Colon (tissue), 2 donors: ENCODE results near the gene TJP2.

Experiments used
- FAIRE-seq: peaks from 2 replicates; lab custom pipeline; 2012; peaks lifted over from hg19 to GRCh38; lab: Jason Lieb, UNC
- donor health status: control.
- donor health status: control.

The TJP2 gene

DNA sequence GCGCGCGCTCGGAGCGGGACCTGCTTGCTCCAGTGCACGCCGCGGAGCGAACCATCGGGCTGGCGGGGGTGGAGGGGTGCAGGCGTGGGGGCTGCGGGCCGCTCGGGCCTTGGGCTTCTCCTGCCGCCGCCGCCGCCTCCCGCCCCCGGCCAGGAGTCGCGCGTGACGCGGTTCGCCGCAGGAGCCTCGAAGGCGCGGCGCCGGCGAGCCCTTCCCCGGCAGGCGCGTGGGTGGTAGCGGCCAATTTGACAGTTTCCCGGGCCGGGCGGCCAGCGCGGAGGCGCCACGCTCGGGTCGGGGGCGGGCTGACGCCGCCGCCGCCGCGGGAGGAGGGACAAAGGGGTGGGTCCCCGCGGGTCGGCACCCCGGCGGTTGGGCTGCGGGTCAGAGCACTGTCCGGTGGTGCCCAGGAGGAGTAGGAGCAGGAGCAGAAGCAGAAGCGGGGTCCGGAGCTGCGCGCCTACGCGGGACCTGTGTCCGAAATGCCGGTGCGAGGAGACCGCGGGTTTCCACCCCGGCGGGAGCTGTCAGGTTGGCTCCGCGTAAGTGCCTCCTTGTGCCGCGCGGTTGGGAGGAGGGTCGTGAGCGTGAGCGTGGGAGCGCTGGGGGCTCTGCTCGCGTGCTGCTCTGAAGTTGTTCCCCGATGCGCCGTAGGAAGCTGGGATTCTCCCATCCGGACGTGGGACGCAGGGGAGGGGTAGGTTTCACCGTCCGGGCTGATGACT is at the start of gene TJP2:
TSS of gene TJP2 (plus strand) at position 387 of the 725 bp plus-strand sequence. CDS start at position 483, 96 bp downstream.
- no peak for FAIRE-seq

DNA sequence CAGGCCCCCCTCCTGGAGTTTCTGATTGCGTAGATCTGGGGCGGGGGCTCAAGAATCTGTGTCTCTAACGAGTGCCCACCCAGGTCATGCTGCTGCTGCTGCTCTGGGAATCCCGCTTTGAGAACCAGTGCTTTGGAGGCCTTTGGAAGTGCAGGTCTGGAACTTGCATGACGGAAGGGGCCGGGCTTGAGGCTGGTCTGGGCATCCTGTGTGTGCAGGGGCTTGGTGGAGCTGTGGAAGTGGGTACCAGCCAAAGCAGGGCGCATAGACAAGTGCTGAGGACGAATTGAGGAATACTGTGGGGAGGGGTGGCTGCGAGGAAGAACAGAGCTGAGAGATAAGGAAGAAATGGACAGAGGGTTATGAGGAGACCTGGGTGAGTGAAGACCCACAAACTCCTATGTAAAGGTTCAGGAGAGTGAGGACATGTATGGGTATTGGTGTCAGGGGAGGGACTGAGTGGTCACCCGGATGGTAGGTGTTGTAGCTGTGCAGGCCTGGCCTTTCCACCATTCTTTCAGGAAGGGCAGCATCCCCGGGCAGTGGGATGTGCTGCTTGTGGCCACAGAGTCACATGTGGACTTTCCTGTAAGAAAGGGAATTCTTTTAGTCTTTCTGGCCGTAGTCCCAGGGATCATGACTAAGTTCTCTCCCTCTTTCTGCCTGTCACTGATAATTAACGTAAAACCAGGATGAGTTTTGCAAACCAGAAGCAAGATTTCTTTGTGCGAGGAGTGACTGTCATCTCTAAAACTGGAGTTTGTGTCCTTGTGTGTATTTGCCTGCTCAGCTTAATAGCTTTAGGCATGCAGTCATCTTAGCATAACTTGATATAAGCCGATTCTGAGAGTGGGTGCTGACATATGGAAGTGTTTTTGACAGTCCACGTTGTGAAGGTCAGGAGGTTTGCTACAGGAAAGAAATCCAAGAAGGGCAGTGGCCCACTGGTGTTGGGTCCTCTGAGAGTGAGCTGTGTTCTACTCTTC is 43.3 kb upstream of the TJP2 start:
- FAIRE-seq, result no peak

DNA sequence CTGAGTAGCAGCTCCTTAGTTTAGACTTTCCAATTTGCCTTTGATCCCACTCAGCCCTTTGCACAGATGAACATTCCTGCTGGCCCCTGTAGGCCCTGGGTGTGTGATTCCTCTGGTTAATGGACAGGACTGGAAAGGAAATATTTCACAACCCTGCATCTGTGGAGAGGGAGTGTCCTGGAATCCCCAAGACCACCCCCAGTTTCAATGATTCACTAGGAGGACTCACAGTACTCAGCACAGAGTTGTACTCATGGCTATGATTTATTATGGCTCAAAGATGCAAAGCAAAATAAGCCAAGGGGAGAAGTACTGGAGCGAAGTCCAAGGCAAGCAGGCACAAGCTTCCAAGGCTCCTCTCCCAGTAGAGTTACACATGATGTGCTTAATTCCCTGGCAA is 42.4 kb upstream of the TJP2 start:
- no peak for FAIRE-seq

DNA sequence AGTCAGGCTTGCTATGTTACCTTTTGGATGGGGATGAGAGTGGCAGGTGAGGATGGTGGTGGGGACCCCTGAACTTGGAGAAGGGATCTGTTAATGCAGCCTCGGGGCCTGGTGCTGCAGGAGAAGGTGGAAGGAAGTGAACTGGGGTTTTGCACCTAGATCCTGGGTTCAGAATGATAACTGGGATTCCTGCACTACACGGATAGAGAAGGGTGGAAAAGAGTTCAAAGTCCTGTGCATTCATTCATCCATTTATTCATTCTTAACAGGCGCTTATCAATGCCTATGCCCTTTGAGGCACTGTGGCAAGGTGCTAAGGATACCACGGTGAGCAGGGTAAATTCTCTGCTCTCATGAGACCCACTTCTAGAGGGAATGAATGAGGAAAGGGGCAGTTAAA is 41.7 kb upstream of the TJP2 start:
- no peak for FAIRE-seq

DNA sequence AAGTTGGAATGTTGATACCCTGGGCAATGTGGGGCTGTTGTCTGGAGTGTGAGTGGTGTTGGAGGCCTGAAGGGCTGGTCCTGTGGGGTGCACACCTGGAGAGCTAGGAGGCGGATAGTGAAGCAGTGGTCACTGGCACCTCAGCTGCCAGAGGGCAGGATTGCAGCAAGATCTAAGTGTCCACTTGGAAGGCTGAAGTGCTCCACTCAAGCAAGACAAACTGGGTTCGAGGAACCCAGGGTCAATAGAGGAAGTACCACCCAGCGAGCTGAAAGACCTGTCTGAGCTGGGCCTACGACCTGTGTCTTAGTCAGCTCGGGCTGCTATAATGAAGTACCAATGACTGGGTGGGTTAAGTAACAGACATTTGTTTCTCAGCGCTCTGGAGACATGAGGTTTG is 39.7 kb upstream of the TJP2 start:
- FAIRE-seq, result no peak

DNA sequence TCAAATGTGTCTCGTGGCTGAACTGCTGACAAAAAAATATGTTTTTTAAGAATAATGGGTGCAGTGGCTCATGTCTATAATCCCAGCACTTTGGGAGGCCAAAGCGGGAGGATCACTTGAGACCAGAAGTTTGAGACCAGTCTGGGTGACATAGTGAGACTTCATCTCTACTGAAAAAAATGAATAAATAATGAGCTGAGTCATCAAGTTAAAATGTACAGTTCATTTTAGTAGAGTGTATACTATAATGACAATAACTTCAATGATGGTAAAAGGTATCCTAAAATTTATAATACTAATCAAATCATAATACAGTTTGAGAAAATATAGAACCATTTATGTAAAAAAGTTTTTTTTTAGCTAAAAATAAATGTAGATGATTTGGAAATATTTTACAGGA is 37.9 kb upstream of the TJP2 start:
- no peak for FAIRE-seq

DNA sequence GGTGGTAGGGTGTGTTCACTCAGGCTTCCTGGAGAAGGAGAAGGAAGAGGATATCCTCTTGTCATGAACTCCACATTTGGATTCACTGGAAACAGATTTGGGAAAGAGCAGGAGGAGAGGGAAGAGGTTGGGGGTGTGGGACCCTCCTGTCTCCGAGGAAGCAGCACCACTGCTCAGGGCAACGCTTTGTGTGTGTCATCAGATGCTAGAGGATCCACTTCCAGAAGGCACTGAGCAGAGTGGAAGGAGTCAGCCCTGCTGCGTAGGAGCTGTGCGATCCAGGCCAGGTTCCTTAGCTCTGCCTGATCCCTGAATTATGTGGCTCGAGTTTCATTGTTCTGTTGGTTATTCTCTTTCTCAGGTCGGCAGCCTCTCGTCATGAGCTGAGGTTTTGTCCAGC is 37.3 kb upstream of the TJP2 start:
- no peak for FAIRE-seq

DNA sequence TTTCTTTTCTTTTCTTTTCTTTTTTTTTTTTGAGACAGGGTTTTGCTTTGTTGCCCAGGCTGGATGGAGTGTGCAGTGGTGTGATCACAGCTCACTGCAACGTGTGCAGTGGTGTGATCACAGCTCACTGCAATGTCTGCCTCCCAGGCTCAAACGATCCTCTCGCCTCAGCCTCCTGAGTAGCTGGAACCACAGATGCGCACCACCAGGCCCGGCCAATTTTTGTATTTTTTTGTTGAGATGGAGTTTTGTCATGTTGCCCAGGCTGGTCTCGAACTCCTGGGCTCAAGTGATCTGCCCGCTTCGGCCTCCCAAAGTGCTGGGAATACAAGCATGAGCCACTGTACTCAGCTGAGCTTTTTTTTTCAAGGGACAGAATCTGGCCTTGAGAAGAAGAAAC is 36.8 kb upstream of the TJP2 start:
- no peak for FAIRE-seq

DNA sequence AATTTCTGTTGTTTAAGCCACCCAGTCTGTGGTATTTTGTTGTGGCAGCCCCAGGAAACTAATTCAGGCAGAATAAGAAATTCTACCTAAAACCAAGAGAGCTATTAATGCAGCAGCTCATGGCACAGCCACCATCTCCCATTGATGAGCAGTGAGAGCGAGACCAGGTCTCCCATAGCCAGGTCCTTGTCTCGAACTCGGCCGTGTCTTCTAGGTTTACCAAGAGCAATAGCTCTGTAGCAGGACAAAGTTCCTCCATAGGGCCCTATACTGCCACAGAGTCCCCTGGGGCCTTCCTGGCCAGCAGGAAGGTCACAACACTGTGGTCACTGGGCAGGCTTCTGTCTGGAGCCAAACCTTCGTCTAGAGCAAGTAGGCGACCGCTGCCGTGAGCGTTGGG is 34.5 kb upstream of the TJP2 start:
- FAIRE-seq, result no peak

DNA sequence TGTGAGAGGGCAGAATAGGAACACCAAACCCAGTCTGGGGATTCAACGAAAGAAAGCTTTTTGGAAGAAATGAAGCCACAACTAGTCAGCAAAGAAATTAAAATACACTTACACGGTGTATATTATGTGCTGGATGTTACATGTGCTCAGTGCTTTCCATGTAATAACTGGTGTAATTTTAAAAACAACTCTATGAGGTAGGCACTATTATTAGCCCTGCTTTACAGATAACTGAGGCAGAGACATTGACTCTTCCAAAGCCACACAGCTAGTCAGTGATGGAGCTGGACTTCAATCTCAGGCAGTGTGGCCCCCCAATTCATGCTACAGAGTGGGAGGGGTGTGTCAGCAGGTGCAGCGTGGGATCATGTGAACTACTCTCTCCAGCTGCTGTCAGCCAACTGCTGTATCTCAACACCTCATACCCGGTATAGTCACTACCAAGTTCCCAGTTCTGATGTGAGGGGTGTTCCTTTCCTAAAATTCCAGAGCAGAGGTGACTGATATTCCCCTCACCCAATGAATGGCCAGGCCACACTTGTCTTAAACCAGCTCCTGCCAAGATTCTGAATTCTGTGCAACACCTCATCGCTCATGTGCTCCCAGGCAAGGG is 33.8 kb upstream of the TJP2 start:
- no peak for FAIRE-seq

DNA sequence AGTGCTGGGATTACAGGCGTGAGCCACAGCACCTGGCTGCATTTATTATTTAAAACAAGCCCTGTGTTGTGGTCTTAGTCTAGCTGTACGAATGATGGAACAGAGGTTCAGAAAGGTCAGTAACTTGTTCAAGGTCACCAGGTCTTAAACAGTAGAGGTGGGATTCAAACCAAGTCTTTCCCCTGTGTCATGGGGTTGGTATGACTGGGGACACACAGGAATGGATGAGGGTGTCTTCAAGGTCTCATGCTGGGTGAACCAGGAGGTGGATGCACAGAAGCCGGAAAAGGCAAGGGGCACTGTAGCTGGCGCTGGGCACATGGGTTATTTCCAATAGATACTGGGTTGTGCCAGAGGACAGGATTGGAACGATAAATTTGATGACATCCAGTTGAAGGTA is 32.2 kb upstream of the TJP2 start:
- no peak for FAIRE-seq

DNA sequence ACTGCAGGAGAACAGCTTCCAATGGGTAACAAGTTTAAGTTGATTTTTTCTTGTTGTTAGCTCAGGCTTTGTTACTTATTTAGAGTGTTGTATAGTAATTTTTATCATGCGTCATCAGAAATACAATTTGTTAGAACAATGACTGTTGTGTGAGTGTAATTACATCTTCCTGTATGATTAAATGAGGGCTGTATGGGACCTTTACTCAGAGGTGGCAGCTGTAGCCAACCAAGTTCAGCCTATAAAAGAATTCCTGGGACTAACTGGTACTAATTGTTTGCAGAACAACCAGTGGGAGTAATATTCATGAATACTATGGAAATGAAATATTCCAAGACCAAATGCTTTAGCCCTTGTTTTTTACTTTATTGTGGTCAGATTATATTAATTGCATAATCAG is 30.8 kb upstream of the TJP2 start:
- no peak for FAIRE-seq

DNA sequence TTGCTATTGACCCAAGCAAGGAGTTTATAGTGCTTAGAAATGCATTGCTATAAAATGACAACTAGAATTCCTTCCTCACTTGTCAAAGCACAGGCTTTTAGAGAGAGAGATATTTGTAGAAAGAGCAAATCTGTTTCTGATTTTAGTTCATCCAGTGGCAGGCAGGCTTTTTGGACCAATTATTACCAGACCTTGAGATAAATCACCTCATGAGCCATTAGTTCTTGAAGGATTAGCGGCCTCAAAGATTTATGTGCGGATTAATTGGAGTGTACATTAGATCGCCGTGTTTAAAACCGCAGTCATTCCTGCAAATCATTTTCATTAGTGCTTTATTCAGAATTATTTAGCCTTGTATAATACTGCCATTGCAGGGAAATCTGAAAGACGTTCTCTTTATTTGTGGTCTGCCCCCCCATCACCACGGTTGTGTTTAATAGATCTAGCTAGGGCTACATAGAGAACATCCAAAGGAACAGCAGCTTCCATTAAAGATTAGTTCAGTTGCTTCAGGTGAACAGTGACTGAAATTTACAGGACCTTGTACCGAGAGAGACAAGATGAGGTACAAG is 28.8 kb upstream of the TJP2 start:
- FAIRE-seq, result no peak

DNA sequence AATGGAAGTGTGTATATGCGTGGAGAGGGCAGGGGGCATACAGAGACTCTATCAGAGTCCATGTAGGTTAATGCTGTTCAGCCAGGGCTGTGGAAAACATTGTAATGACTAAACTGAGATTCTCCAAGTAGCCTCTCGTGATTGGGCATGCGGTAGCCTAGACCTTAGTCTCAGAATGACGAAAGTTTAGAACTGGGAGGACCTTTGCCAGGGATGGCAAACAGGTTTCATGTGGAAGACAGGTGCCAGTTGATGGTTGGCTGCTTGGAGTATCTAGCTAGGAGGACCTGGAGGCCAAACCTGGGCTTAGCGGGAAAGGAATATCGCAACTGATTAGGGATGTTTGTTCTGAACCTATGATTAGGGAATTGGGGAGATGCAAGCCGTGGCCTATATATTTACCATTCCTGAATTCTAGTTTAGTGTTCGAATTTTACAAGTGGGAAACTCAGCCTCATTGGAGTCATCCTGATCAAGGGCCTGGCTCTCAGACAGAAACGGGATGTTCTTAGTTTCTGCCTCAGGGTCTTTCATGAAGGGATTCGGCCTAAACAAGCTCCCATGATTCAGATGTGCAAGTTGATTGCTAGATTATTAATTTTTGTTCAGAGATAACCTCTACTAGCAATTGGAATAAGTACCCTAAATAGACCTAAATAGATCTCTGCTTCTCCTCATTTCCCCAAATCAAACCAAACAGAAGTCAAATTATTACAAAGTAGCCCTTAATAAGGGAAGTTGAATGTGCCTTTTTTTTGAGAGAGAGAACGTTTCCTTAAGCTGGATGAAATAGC is 26.8 kb upstream of the TJP2 start:
- FAIRE-seq, result no peak

DNA sequence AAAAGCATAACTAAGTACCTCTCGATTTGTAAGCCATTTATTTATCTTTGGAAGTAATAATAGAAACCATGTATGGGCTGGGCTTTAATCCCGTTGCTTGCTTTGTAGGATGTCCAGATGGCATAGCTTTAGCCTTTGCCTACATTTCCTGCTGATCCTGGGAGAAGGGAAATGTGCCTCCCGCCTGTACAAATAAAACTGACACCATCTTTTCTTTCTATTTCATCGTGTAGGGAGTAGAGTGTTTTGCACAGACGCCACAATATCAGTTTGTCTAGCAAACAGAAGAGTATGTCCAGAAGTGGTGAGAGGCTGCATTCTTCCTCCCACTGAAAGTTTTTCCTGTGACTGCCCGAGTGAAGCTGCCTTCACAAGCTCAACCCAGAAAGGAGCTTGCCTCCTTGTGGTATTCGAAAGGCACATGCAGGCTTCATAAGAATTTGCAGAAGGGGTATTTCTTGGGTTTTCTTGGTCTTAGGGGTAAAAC is 24.7 kb upstream of the TJP2 start:
- FAIRE-seq, result no peak

DNA sequence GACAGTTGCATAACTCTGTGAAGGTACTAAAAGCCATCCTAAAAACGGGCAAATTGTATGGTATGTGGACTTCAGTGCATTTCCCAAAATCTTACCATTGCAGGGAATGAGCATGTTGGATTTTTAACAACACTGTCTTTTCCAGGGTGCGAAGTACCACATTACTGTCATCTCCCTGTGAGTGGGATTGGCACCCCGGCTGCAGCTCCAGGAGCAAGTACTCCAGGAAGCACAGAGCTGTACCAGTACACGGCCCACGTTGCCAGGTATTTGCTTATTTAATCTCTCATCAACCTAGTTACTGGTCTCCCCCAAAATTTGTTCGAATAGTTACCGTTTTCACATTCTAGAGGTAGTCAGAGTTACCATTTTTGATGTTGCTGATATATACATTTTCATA is 22.6 kb upstream of the TJP2 start:
- FAIRE-seq, result no peak

DNA sequence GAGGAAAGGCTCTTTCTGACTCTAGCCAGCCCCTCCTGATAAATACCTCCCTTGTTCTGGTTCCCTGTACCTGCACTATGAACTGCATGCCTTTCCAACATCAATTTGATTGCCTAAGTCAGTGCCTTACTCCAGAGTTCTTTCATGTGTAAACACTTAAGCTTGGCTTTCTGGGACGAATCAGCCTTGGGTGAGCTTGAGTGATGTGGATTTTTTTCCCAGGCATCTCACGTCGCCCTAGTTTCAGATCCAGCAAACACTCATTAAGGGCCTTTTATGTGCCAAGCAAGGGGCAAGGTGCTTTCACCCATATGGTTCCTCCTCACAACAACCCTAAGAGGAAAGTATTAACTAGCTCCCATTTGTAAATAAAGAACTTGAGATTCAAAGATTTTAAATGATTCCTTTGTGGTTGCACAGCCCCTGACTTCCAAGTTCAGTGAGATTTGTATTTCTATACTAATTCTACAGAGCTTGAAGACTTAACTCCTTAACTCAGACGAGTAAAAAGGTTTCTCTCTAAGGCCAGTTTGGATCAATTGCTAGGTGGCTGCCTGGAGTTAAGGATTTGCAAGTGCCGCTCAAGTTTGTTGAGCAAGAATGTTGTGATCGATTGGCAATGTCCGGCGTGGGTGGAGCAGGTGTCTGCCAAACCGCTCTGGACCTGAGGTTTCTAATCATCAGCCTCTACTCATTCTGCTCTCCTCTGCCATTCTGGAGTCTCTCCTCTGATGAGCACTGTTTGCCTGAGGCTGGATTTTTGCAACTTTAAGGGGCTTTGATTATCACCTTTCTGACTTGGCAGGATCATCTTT is 20.2 kb upstream of the TJP2 start:
- no peak for FAIRE-seq

DNA sequence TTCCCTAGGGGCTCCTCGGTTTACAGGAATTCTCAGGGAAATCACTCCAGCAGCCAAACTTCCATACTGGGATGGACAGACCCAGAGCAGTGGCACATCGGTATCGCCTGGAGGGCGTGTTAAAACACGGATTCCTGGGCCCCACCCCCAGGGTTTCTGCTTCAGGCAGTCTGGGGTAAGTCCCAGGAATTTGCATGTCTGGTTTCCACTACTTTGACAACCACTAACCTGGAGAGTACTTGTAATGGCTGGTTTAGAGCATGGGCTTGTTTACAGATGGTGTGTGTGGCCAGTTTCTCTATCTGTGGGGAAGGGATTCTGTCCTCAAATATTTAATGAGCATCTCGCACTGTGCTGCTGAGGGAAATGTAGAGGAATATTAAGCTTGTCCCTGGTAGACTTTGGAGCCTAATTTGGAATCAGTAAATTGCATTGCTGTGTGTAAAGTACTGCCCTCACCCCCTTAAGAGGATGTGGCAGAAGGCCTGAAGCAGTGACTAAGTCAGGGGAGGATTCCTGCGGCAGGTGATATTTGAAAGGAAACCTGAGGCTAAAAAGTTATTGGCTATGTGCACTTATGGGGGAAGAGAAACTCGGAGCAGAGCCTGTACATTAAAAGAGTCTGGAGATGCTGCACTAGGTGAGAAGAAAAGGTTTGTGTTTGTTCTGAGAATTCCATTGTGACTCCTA is 18.6 kb upstream of the TJP2 start:
- no peak for FAIRE-seq

DNA sequence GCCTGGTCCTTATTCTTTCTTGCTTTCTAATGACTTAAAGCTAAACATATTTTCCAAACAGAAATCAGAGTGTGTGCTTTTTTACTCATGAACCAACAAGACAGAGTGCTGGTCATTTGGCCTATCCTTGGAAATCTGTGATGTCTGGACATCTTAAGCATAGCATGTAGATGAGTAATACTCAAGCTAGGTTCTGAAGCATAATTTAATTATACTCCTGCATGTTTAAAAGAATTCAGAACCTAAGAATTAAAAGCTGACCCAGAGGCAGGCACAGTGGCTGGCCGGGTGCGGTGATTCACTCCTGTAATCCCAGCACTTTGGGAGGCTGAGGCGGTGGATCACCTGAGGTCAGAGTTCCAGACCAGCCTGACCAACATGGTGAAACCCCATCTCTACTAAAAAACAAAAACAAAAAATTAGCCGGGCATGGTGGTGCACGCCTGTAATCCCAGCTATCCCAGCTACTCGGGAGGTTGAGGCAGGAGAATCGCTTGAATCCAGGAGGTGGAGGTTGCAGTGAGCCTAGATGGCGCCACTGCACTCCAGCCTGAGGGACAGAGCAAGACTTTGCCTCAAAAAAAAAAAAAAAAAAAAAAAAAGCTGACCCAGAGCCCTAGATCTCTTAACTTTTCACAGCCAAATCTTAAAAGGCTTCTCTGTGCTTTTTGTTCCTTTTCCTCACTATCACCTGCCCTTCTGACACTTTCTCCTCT is 16.2 kb upstream of the TJP2 start:
- FAIRE-seq, result no peak
